ENCODE results near the gene GRAP2.

DNA sequence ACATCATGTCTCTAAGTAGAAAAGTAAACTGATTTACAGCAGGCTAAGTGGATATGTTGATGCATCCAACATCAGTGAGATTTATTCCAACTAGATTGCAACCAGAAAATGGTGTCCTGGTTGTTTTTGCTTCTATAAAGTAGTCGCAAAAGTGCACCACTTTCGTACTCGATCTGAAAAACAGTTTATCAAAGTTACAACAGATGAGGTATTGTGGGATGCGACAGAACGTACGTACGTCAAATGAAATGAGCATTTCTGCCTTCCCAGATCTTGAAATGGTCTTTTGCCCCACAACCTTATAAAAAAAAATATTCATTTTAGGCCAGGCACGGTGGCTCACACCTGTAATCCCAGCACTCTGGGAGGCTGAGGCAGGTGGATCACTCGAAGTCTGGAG is 13.7 kb downstream of the GRAP2 start:
- TF ChIP-seq, protein P1, sequence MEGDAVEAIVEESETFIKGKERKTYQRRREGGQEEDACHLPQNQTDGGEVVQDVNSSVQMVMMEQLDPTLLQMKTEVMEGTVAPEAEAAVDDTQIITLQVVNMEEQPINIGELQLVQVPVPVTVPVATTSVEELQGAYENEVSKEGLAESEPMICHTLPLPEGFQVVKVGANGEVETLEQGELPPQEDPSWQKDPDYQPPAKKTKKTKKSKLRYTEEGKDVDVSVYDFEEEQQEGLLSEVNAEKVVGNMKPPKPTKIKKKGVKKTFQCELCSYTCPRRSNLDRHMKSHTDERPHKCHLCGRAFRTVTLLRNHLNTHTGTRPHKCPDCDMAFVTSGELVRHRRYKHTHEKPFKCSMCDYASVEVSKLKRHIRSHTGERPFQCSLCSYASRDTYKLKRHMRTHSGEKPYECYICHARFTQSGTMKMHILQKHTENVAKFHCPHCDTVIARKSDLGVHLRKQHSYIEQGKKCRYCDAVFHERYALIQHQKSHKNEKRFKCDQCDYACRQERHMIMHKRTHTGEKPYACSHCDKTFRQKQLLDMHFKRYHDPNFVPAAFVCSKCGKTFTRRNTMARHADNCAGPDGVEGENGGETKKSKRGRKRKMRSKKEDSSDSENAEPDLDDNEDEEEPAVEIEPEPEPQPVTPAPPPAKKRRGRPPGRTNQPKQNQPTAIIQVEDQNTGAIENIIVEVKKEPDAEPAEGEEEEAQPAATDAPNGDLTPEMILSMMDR (IDR thresholded peaks at IDR 0.05; ENCODE audit: low read length) = no peak
- TF ChIP-seq EZH2 (optimal IDR thresholded peaks at IDR 0.05; ENCODE audit: low read depth, low read length) (no peak), EZH2phosphoT487 (IDR thresholded peaks at IDR 0.05; ENCODE audit: low read length) (no peak)
